ENCODE data around the gene NPAT.

The NPAT gene

DNA sequence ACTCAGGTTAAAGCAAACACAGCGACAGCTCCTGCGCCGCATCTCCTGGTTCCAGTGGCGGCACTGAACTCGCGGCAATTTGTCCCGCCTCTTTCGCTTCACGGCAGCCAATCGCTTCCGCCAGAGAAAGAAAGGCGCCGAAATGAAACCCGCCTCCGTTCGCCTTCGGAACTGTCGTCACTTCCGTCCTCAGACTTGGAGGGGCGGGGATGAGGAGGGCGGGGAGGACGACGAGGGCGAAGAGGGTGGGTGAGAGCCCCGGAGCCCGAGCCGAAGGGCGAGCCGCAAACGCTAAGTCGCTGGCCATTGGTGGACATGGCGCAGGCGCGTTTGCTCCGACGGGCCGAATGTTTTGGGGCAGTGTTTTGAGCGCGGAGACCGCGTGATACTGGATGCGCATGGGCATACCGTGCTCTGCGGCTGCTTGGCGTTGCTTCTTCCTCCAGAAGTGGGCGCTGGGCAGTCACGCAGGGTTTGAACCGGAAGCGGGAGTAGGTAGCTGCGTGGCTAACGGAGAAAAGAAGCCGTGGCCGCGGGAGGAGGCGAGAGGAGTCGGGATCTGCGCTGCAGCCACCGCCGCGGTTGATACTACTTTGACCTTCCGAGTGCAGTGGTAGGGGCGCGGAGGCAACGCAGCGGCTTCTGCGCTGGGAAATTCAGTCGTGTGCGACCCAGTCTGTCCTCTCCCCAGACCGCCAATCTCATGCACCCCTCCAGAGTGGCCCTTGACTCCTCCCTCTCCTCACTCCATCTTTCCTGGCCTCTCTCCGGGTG lies at the start of gene NPAT, which contains the start of gene ATM:
TSS of gene NPAT (minus strand) at position 65 of the 774 bp plus-strand sequence. CDS start 102 bp downstream, outside the sequence.
TSS of gene ATM (plus strand) at position 494 of the 774 bp plus-strand sequence. CDS start 4,558 bp downstream, outside the sequence.
- peak; percentile 98 for DNase-seq (ENCODE audit: low spot score)

GRCh38 chr11:108269583-108269982 lies 47.1 kb upstream of the NPAT start:
- no peak for DNase-seq (ENCODE audit: low spot score)

DNA sequence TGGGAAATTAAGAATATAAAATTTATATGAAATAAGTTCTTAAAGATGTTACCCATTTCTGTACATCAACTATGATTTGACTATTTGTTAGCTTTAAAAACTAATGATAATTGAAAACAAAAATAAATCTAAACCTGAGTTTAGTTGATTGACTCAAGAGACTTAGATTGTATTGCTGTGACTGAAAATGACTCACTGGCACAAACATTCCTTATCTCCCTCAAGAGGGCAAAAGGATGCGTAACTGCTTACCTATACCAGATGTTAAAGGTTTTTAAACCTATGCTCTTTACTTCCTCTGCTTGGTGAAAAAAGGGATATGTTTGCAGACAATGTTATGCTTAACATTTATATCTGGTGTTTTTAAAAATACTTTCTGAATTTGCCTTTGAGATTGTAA lies 30.7 kb upstream of the NPAT start:
- no peak for DNase-seq (ENCODE audit: low spot score)

GRCh38 chr11:108246885-108247284 lies 24.4 kb upstream of the NPAT start:
- DNase-seq (ENCODE audit: low spot score), result no peak

DNA sequence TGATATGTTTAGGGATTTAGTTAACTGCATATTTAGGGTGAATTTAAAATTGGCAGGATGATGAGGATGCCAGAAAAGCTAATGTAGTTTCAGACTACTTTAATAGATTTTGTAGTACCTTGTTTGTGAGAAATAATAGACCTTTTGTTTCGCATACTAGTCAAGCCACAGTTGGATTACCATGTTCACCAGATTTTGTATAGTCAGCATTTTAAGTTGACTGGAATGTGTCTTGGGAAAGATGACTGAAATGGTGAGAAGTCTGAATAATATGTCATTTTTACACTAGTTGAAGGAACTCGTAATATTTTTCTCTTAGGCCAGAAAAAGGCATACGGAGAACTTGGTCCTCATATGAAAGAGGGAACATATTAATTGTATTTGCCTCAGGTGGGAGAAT lies 23.9 kb upstream of the NPAT start:
- DNase-seq (ENCODE audit: low spot score), result no peak

DNA sequence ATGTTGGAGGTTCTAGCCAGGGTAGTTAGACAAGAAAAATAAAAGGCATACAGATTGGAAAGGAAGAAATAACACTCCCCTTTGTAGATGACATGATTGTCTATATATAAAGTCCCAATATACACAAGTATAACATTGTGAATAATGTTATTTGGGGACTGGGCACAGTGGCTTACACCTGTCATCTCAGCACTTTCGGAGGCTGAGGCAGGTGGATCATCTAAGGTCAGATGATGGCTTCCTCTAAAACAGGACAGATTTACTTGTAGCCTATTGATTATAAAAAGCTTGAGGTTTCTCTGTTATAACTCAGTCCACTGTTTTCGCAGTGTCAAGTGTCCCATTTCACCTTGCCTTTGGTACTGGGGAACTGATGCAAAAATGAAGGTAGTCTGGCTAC lies 20.0 kb upstream of the NPAT start:
- DNase-seq (ENCODE audit: low spot score), result no peak

DNA sequence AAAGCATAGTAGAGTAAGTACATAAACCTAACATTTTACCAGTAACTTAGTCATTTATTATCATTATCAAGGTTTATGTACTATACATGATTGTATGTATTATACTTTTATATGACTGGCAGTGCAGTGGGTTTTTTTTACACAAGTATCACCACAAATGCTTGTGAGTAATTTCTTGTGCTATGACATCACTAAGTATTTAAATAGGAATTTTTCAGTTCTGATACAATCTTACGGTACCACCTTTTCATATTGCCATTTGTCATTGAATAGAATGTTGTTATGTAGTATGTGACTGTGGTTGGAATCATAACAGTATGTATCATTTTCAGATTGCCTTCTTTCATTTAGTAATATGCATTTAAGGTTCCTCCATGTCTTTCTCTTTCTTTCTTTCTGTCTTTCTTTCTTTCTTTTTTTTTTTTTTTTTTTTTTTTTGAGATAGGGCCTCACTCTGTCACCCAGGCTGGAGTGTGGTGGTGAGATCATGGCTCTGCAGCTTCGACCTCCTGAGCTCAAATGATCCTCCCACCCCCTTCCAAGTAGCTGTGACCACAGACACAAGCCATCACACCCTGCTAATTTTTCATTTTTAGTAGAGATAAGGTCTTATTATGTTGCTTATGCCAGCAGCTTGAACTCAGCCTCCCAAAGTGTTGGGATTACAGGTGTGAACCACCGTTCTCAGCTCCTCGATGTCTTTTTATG lies 19.0 kb upstream of the NPAT start:
- DNase-seq (ENCODE audit: low spot score), result peak; percentile 54

DNA sequence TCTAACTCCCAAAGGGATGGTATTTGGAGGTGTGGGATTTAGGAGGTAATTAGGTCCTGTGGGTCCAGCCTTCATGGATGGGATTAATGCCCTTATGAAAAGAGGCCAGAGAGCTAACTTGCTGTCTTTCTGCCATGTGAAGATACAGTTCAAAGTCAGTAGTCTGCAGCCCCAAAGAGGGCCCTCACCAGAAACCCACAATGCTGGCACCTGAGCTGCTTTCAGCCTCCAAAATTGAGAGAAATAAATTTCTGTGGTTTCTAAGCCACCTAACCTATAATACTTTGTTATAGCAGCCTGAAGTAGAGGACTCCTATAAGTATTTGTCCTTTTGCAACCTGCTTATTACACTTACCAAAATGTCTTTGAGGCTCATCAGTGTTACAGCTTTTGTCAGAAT lies 16.6 kb upstream of the NPAT start:
- DNase-seq (ENCODE audit: low spot score), result no peak

GRCh38 chr11:108237058-108237481 lies 14.6 kb upstream of the NPAT start:
- DNase-seq (ENCODE audit: low spot score), result peak; percentile 47

DNA sequence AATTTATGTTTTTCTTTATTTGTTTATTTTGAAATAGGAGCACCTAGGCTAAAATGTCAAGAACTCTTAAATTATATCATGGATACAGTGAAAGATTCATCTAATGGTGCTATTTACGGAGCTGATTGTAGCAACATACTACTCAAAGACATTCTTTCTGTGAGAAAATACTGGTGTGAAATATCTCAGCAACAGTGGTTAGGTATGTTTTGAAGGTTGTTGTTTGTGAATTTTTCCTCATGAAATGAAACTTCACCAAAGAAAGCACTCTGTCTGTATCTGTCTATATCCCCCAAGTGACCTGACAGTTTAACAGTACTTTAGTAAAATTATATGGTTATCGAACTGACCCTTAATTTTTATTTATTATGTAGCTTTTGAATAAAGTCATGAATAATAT lies 13.2 kb upstream of the NPAT start:
- no peak for DNase-seq (ENCODE audit: low spot score)

GRCh38 chr11:108235192-108235591 lies 12.8 kb upstream of the NPAT start:
- DNase-seq (ENCODE audit: low spot score), result no peak

DNA sequence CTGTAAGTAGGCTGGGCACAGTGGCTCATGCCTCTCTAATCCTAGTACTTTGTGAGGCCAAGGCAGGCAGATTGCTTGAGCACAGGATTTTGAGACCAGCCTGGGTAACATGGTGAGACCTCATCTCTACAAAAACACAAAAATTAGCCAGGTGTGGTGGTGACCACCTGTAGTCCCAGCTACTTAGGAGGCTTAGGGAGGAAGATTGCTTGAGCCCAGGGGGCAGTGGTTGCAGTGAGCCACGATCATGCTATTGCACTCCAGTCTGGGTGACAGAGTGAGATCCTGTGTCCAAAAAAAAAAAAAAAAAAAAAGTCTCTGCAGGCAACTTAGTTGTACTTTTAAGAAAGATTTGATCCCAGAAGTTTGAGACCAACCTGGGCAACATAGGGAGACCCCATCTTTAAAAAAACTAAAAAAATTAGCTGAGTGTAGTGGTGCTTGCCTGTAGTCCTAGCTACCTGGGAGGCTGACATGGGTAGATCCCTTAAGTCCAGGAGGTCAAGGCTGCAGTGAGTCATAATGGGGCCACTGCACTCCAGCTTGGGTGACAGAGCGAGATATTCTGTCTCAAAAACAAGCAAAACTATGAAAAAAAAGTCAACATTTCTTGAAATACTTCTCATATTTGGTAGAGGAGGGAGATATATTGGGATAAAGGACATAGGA lies 11.0 kb upstream of the NPAT start:
- no peak for DNase-seq (ENCODE audit: low spot score)

- DNase-seq (ENCODE audit: low spot score), result no peak
Observed at GRCh38 chr11:108228251-108228650, 5.8 kb upstream of the NPAT start.

DNA sequence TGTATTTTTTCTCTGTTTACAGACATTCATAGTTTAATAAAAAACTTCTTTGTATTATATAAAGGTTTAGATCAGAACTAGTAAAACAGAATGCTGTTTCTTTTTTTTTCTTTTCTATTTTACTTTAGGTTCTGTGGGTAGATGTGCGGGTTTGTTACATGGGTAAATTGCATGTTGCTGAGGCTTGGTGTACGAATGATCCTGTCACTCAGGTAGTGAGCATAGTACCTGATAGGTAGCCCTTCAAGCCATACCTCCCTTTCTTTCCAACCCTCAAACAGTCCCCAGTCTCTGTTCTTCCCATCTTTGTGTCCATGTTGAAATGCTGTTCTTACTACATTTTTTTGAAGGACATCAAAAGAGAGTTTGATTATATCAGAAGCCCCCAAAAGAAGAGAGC lies 3.6 kb upstream of the NPAT start:
- no peak for DNase-seq (ENCODE audit: low spot score)

- peak; percentile 71 for DNase-seq (ENCODE audit: low spot score)
Observed at GRCh38 chr11:108224911-108225786, 2.7 kb upstream of the NPAT start.

GRCh38 chr11:108224366-108224765 lies 1.9 kb upstream of the NPAT start:
- no peak for DNase-seq (ENCODE audit: low spot score)

GRCh38 chr11:108223348-108224149 lies 1.1 kb upstream of the NPAT start:
- peak; percentile 83 for DNase-seq (ENCODE audit: low spot score)

GRCh38 chr11:108221911-108222573 lies 396 bp downstream of the NPAT start:
- no peak for DNase-seq (ENCODE audit: low spot score)

GRCh38 chr11:108221371-108221770 lies 1.1 kb downstream of the NPAT start:
- no peak for DNase-seq (ENCODE audit: low spot score)

- no peak for DNase-seq (ENCODE audit: low spot score)
Observed at GRCh38 chr11:108220721-108221336, 1.6 kb downstream of the NPAT start.
